ENCODE results near the gene PTGDR. TPM values are rescaled to one million over a fixed set of nuclear protein-coding genes. Genes with fewer than 3 reads are reported as not detected.

Gene PTGDR
- total RNA-seq, 1 experiment from 2014 or later: not detected

DNA sequence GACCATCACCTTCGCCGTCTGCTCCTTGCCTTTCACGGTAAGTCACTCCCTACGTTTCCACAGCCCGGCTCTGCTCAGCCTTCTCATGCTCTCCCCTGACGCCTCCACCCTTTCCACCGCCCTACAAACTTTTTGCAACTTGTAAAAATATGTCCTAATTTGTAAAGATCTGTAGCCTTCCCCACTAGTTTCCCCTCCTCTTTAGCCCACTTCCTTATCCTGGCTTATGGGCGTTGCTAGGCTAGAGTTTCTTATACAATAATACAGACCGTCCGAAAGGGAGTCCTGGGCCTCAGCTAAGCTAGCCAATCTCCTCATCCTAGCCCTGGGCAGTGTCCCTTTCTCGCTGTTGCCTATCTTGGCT lies 47.8 kb downstream of the PTGDR start:
- intact Hi-C loops (cut with micrococcal nuclease): no loop called here

DNA sequence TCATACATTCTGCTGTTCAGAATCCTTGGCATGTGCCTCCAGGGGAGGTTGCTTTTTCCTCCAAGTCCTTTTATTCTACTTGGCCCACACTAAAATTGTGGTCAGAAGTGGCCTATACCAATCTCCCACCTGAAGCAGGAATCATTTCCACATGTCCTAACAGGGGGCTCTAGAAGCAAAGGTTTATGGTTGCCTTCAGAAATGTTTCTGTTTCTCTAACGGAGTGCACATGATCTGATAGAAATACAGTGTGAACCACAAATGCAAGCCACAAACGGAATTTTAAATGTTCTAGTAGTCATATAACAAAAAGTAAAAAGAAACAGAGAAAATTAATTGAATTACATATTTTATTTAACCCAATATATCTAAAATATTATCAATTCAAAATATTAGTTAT lies 50.6 kb downstream of the PTGDR start:
- intact Hi-C loops (cut with micrococcal nuclease): no loop called here
- DNase-seq (no peak), ATAC-seq (no peak)
- POLR2A ChIA-PET (ENCODE audit: unreplicated experiment): interaction anchor here (0.6 kb wide), 1 partner anchor 41 kb away, joined by 3 read pairs; no protein-coding TSS in a partner anchor
- Histone ChIP-seq H3K9me3 (ENCODE audit: low read length) (peaks cover 11% of the 10 kb centered on the region), H2AFZ (ENCODE audit: low read length) (no peak overlapping the region), H3K79me2 (ENCODE audit: low read length) (no peaks in the 10 kb centered on the region), H3K9me2 (replicated peaks; ENCODE audit: low read length) (no peaks in the 10 kb centered on the region), H3F3A (ENCODE audit: low read length, unreplicated experiment) (no peaks in the 10 kb centered on the region), H3K9ac (ENCODE audit: low read length) (no peak overlapping the region), H3K4me3 (ENCODE audit: low read length) (no peak overlapping the region), H3K36me3 (ENCODE audit: low read depth, low read length) (peaks cover 9% of the 10 kb centered on the region; the same call in 1 of the 2 replicates), H3K4me1 (ENCODE audit: insufficient read depth, low read length) (peaks cover 8% of the 10 kb centered on the region), H3K27ac (ENCODE audit: low read length) (no peak overlapping the region), H4K20me1 (ENCODE audit: low read length) (no peaks in the 10 kb centered on the region), H3K4me2 (ENCODE audit: low read length) (no peak overlapping the region), H3K27me3 (ENCODE audit: low read length) (no peaks in the 10 kb centered on the region)
- CTCF ChIA-PET: no interaction called here
- no peak for TF ChIP-seq EZH2 (IDR thresholded peaks at IDR 0.05; ENCODE audit: low read length, unreplicated experiment)
- TF ChIP-seq, protein P1, sequence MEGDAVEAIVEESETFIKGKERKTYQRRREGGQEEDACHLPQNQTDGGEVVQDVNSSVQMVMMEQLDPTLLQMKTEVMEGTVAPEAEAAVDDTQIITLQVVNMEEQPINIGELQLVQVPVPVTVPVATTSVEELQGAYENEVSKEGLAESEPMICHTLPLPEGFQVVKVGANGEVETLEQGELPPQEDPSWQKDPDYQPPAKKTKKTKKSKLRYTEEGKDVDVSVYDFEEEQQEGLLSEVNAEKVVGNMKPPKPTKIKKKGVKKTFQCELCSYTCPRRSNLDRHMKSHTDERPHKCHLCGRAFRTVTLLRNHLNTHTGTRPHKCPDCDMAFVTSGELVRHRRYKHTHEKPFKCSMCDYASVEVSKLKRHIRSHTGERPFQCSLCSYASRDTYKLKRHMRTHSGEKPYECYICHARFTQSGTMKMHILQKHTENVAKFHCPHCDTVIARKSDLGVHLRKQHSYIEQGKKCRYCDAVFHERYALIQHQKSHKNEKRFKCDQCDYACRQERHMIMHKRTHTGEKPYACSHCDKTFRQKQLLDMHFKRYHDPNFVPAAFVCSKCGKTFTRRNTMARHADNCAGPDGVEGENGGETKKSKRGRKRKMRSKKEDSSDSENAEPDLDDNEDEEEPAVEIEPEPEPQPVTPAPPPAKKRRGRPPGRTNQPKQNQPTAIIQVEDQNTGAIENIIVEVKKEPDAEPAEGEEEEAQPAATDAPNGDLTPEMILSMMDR (conservative IDR thresholded peaks at IDR 0.05; ENCODE audit: low read depth, low read length): no peak
- TF ChIP-seq EZH2phosphoT487 (IDR thresholded peaks at IDR 0.05; ENCODE audit: borderline replicate concordance, low read length): no peak
- BruUV-seq (replicated peaks): no TSS peak

More for the DNA sequence above, 47.8 kb downstream of the PTGDR start:
- H3K27me3 ChIP-seq (ENCODE audit: low read length): no peaks in the 10 kb centered on the region
- no peaks in the 10 kb centered on the region for H3K9me3 ChIP-seq (ENCODE audit: low read length)
- DNase-seq: no peak
- no peak overlapping the region for H3K4me2 ChIP-seq (ENCODE audit: low read length)
- H3F3A ChIP-seq (ENCODE audit: low read length, unreplicated experiment): no peaks in the 10 kb centered on the region
- TF ChIP-seq, protein P1 (conservative IDR thresholded peaks at IDR 0.05; ENCODE audit: low read depth, low read length): no peak
- no peak for TF ChIP-seq EZH2phosphoT487 (IDR thresholded peaks at IDR 0.05; ENCODE audit: borderline replicate concordance, low read length)
- no peak for TF ChIP-seq EZH2 (IDR thresholded peaks at IDR 0.05; ENCODE audit: low read length, unreplicated experiment)
- H3K9ac ChIP-seq (ENCODE audit: low read length): no peak overlapping the region
- no peaks in the 10 kb centered on the region for H3K79me2 ChIP-seq (ENCODE audit: low read length)
- H3K9me2 ChIP-seq (replicated peaks; ENCODE audit: low read length): no peaks in the 10 kb centered on the region
- ChIA-PET POLR2A (ENCODE audit: unreplicated experiment) (no interaction called here), CTCF (no interaction called here)
- peaks cover 10% of the 10 kb centered on the region for H3K4me1 ChIP-seq (ENCODE audit: insufficient read depth, low read length)
- no peak overlapping the region for H3K4me3 ChIP-seq (ENCODE audit: low read length)
- no peak overlapping the region for H2AFZ ChIP-seq (ENCODE audit: low read length)
- H3K36me3 ChIP-seq (ENCODE audit: low read depth, low read length): no peaks in the 10 kb centered on the region
- H3K27ac ChIP-seq (ENCODE audit: low read length): no peak overlapping the region
- H4K20me1 ChIP-seq (ENCODE audit: low read length): no peaks in the 10 kb centered on the region
- no TSS peak for BruUV-seq (replicated peaks)
- no peak for ATAC-seq

DNA sequence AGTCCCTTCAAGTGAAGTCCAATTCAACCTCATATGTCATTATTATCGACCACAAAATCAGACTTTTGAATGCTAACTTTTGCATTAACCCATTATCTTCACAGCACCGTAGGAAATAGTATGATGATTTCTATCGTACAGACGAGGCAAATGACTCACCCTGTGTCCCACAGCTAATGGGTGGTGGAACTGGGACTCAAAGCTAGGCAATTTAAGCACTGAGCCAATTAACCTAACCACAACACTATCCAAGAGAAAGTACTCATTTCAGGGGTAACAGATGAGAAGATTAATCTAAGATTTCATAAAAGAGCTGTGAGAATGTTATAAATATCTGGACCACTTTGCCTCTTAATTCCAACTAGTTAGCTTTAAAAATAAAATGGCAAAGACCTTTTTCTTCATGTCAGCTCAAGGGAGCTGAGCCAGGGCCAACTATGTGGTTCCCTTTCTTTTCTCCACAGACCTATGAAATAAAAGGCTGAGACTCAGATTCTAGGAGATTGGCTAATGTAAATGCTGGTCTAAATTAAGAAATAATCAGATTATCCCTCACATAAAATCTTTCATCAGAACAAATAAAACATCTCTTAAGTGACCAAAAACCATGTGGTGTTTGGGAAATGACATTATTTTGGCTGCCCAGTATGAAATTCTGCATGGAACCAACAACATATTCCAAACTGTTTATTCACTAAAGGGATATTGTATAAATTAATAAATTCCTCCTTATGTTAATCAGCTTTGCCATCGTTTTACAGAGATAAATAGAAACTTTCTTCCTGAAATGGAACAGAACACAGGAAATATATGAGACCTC lies 51.5 kb downstream of the PTGDR start:
- Histone ChIP-seq H2AFZ (ENCODE audit: low read length) (no peak overlapping the region), H3F3A (ENCODE audit: low read length, unreplicated experiment) (no peaks in the 10 kb centered on the region), H3K79me2 (ENCODE audit: low read length) (no peaks in the 10 kb centered on the region), H3K9me2 (replicated peaks; ENCODE audit: low read length) (no peaks in the 10 kb centered on the region), H3K36me3 (ENCODE audit: low read depth, low read length) (peaks cover 9% of the 10 kb centered on the region; the same call in 1 of the 2 replicates), H3K27ac (ENCODE audit: low read length) (no peak overlapping the region), H3K27me3 (ENCODE audit: low read length) (no peaks in the 10 kb centered on the region), H3K4me3 (ENCODE audit: low read length) (no peak overlapping the region), H3K9me3 (ENCODE audit: low read length) (peaks cover 11% of the 10 kb centered on the region), H4K20me1 (ENCODE audit: low read length) (no peaks in the 10 kb centered on the region), H3K4me2 (ENCODE audit: low read length) (no peak overlapping the region), H3K4me1 (ENCODE audit: insufficient read depth, low read length) (no peaks in the 10 kb centered on the region), H3K9ac (ENCODE audit: low read length) (no peak overlapping the region)
- CTCF ChIA-PET: no interaction called here
- POLR2A ChIA-PET (ENCODE audit: unreplicated experiment): interaction anchor here (0.6 kb wide), 1 partner anchor 40 kb away, joined by 3 read pairs; no protein-coding TSS in a partner anchor
- intact Hi-C loops (cut with micrococcal nuclease): no loop called here
- no peak for DNase-seq
- TF ChIP-seq, protein P1 (conservative IDR thresholded peaks at IDR 0.05; ENCODE audit: low read depth, low read length): no peak
- TF ChIP-seq EZH2phosphoT487 (IDR thresholded peaks at IDR 0.05; ENCODE audit: borderline replicate concordance, low read length) (no peak), EZH2 (IDR thresholded peaks at IDR 0.05; ENCODE audit: low read length, unreplicated experiment) (no peak)
- no TSS peak for BruUV-seq (replicated peaks)
- no peak for ATAC-seq
